ENCODE results near the gene CIBAR2. TPM values are rescaled to one million over a fixed set of nuclear protein-coding genes. Genes with fewer than 3 reads are reported as not detected.

Gene CIBAR2
- total RNA-seq, 2 donors from 2014 or later, result not detected

DNA sequence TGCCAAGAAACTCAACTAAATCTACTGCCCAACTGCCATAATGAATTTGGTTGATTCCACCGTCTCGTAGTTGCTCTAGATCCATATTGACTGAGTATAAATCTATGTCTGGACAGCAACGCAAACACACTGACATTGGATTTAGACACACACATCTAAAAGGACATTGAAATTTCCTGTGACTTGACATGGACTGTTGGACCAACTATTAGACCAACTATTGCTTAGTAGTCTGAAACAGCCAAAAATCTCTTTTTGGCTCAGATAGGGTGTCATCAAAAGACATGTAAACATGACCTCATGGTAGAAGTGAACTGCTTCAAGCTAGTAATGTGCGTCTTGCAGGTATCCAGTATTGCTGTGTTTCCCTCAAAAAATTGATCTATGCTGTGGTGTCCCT is 53.4 kb downstream of the CIBAR2 start:
- no peak for TF ChIP-seq POLR2A (IDR thresholded peaks at IDR 0.05)
- no peaks in the 10 kb centered on the region for H3K36me3 ChIP-seq
- WGBS, result 95% methylated on average over 4 of the region's 4 CpGs
- H3K9me3 ChIP-seq, result no peaks in the 10 kb centered on the region
- H3K27me3 ChIP-seq (replicated peaks; ENCODE audit: insufficient read depth), result no peaks in the 10 kb centered on the region
- H3K27ac ChIP-seq, result no peak overlapping the region
- intact Hi-C loops (cut with DNase I), result no loop called here
- DNase-seq (ENCODE audit: low spot score), result no peak
- no peak overlapping the region for H3K4me3 ChIP-seq
- H3K4me1 ChIP-seq (replicated peaks), result no peaks in the 10 kb centered on the region

DNA sequence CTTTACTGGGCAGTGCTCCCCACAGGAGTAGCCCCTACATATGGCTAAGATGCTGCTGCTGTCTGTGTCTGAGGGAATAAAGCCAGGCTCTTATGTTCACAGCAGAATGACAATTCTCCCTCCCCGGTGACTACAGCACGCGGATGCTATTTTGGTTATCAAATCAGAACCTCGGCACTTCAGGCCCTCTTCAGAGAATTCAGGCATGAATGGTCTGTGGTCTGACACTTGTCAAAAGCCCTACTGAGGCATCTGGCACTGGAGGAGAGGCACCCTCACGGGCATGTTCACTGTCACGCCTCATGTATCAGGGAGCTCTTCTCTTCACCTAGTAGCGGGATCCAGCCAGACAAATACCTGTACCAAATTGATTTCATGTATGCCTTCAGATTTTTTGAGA is 54.3 kb downstream of the CIBAR2 start:
- Histone ChIP-seq H3K36me3 (no peaks in the 10 kb centered on the region), H3K27ac (no peak overlapping the region), H3K4me1 (replicated peaks) (no peaks in the 10 kb centered on the region), H3K4me3 (no peak overlapping the region), H3K9me3 (no peaks in the 10 kb centered on the region), H3K27me3 (replicated peaks; ENCODE audit: insufficient read depth) (no peaks in the 10 kb centered on the region)
- no peak for DNase-seq (ENCODE audit: low spot score)
- TF ChIP-seq POLR2AphosphoS5 (IDR thresholded peaks at IDR 0.05) (no peak), POLR2A (IDR thresholded peaks at IDR 0.05) (no peak)
- TF ChIP-seq, protein P1, sequence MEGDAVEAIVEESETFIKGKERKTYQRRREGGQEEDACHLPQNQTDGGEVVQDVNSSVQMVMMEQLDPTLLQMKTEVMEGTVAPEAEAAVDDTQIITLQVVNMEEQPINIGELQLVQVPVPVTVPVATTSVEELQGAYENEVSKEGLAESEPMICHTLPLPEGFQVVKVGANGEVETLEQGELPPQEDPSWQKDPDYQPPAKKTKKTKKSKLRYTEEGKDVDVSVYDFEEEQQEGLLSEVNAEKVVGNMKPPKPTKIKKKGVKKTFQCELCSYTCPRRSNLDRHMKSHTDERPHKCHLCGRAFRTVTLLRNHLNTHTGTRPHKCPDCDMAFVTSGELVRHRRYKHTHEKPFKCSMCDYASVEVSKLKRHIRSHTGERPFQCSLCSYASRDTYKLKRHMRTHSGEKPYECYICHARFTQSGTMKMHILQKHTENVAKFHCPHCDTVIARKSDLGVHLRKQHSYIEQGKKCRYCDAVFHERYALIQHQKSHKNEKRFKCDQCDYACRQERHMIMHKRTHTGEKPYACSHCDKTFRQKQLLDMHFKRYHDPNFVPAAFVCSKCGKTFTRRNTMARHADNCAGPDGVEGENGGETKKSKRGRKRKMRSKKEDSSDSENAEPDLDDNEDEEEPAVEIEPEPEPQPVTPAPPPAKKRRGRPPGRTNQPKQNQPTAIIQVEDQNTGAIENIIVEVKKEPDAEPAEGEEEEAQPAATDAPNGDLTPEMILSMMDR (IDR thresholded peaks at IDR 0.05), result no peak
- intact Hi-C loops (cut with DNase I), result no loop called here
- WGBS, result 91% methylated on average over 7 of the region's 7 CpGs

DNA sequence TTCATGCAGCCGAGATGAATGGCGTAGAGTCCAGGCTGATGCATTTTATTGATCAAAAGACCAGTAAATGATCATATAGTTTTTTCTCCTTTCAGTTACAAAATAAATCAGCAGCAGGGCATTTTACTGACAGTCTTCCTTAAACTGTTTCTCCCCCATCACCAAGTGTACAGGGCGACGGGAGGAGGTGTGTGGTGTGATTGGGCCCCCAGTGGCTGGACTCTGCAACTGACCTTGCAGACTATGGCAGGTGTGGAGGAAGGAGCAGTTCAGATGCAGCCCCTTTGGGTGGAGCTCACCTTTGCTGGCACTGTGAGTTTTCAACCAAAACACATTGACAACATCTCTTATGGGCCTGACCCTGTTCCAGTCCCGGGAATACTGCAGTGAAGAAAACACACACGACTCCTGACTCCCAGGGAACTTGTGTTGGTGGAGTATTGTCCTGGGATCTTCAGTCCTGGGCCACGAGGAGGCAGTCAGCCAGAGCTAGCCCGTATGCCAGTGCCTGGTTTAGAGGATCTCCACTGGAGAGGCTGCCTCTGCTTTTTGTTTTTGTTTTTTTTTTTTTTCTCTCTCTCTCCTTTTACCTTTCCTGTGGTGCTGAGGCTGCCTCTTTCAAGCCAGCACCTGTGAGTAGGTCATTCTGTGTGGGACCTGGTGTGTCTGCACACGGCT is 54.9 kb downstream of the CIBAR2 start:
- TF ChIP-seq POLR2AphosphoS5 (IDR thresholded peaks at IDR 0.05), result no peak
- TF ChIP-seq, protein P1 (IDR thresholded peaks at IDR 0.05), result peak in 1 of 4 experiments; percentile 13
- Histone ChIP-seq H3K4me3 (no peak overlapping the region), H3K4me1 (replicated peaks) (no peaks in the 10 kb centered on the region), H3K27me3 (replicated peaks; ENCODE audit: insufficient read depth) (no peaks in the 10 kb centered on the region), H3K27ac (no peak overlapping the region), H3K9me3 (no peaks in the 10 kb centered on the region), H3K36me3 (no peaks in the 10 kb centered on the region)
- no peak for DNase-seq (ENCODE audit: low spot score)
- WGBS, result 83% methylated on average over 9 of the region's 9 CpGs
- intact Hi-C loops (cut with DNase I), result no loop called here

DNA sequence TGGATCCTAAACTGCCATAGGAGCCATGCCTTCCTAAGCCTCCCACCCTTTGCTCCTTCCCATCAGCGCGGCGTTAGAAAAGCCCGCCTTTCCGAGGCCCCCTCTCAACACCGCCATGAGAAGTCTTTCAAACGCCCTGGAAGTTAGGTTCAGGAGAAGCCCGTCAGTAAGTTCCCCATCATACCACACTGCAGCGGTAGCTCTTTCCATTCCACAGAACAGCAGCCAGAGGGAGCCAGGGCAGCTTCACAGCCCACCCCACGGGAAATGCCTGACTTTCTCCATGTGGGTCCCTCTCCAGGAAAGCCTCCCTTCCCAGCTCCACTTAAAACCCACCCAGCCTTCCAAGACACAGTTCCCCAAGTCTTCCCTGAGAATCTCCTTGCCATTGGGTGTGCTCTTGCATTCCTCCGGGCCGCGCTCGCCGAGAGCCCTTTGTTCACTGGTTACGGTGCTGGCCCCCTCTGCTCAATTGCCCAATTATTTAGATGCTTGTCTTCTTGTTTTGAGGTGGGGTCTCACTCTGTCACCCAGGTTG is 56.0 kb downstream of the CIBAR2 start:
- 83% methylated on average over 16 of the region's 16 CpGs for WGBS
- no peaks in the 10 kb centered on the region for H3K4me1 ChIP-seq (replicated peaks)
- no peaks in the 10 kb centered on the region for H3K36me3 ChIP-seq
- no peak overlapping the region for H3K4me3 ChIP-seq
- intact Hi-C loops (cut with DNase I), result no loop called here
- no peaks in the 10 kb centered on the region for H3K27me3 ChIP-seq (replicated peaks; ENCODE audit: insufficient read depth)
- H3K9me3 ChIP-seq, result no peaks in the 10 kb centered on the region
- peak overlapping the region; percentile 74 to 76 for H3K27ac ChIP-seq
- no peak for DNase-seq (ENCODE audit: low spot score)
- TF ChIP-seq, protein P1 (IDR thresholded peaks at IDR 0.05), result peak in 2 of 4 experiments; percentile 21 to 37
- TF ChIP-seq POLR2AphosphoS5 (IDR thresholded peaks at IDR 0.05), result no peak

DNA sequence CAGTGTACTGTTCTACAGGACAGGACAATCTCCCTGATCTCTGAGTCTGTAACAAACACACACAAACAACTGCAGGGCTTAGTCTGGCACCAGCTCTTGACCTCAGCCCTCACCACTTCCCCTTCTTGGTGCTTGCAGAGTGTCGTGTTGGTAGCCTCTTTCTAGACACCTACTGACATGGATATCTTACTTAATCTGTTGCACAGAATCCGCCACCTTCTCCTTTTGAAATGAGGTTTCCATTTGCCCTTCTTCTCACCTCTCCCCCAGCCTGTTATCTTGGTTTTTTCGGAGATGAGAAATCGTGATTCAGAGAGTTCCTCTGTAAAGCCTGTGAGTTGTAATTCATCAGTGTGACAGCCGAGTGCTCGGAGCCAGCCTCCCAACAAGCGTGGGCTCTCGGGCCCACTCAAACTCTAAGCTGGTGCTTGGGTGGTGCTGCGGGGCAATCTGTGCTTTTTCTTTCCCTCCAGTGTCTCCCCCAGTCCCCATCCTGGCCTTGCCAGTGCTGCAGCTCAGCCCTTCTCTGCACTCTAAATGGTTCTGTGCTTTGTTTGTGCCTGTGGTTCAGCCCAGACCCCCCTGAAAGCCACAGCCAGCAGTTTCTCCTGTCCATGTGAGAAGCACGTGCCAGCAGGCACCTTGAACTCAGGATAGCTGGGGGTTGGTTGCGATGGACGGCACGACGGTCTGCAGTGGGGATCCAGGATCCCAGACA is 56.6 kb downstream of the CIBAR2 start:
- intact Hi-C loops (cut with DNase I), result no loop called here
- Histone ChIP-seq H3K27me3 (replicated peaks; ENCODE audit: insufficient read depth) (no peaks in the 10 kb centered on the region), H3K4me3 (peak overlapping the region in 1 of 2 donors; percentile 7), H3K4me1 (replicated peaks) (no peaks in the 10 kb centered on the region), H3K27ac (peak overlapping the region; percentile 74 to 76), H3K36me3 (no peaks in the 10 kb centered on the region), H3K9me3 (no peaks in the 10 kb centered on the region)
- peak; percentile 47 for DNase-seq (ENCODE audit: low spot score)
- TF ChIP-seq POLR2A (IDR thresholded peaks at IDR 0.05) (no peak), POLR2AphosphoS5 (IDR thresholded peaks at IDR 0.05) (peak; percentile 81)
- WGBS, result 24% methylated on average over 14 of the region's 14 CpGs
